B cell (primary cell): ENCODE measurements around the gene KIFBP. TPM values are rescaled to one million over a fixed set of nuclear protein-coding genes. Genes with fewer than 3 reads are reported as not detected.
A peak's percentile ranks its signal among the peaks of the same experiment; 100 is the strongest.

Experiments
- ATAC-seq: fragments of 200-7000 bp; cut with Tn5 transposase; one replicate; pipeline ENCODE4 v1.10.0; 2021; ENCODE audit warnings: low read depth, mild to moderate bottlenecking, moderate number of reproducible peaks, moderate library complexity
- CTCF ChIA-PET: fragments of 350-600 bp; sonication (Branson Sonifier 250); formaldehyde crosslinking; loops from one replicate; lab custom pipeline; 2021; ENCODE audit warnings: antibody characterized with exemption, inconsistent platforms; lab: Charles Lee
- POLR2A ChIA-PET: fragments of 350-600 bp; sonication (Branson Sonifier 250); formaldehyde crosslinking; loops from one replicate; lab custom pipeline; 2021; ENCODE audit warnings: antibody characterized with exemption; lab: Charles Lee
- DNase-seq: peaks from one replicate; pipeline ENCODE4 v3.0.0; 2013
- H2AFZ ChIP-seq: 2 replicates; pipeline ENCODE4 v1.6.1; 2012; ENCODE audit warnings: mild to moderate bottlenecking, low read depth, low read length; ENCODE audit not compliant: insufficient read depth, poor library complexity, severe bottlenecking
- H3K27ac ChIP-seq, 2 donors: 1 replicate in 1 of 2; 2 replicates in 1 of 2; pipeline ENCODE4 v1.5.1; 2012 to 2013; ENCODE audit warnings: low read length in 2 of 2, mild to moderate bottlenecking in 2 of 2, moderate library complexity in 1 of 2
- H3K27me3 ChIP-seq, 4 experiments: fragments of 200-600 bp in 1 of 4; sonication (generic) in 1 of 4; replicated peaks in 1 of 4; 1 replicate in 2 of 4; 2 replicates in 2 of 4; pipeline versions ENCODE4 v1.6.1 to v1.7.0; 2013 to 2016; ENCODE audit warnings: low read length in 3 of 4, mild to moderate bottlenecking in 2 of 4, mixed read lengths in 1 of 4, moderate library complexity in 1 of 4; ENCODE audit not compliant: insufficient read depth in 4 of 4, control insufficient read depth in 3 of 4; ENCODE audit errors: control extremely low read depth in 1 of 4
- H3K36me3 ChIP-seq, 2 experiments: replicated peaks in 1 of 2; 1 replicate in 1 of 2; 2 replicates in 1 of 2; pipeline versions ENCODE4 v1.6.1 to v1.7.1; 2013; ENCODE audit warnings: low read length in 1 of 2; ENCODE audit not compliant: insufficient read depth in 2 of 2, control insufficient read depth in 1 of 2; ENCODE audit errors: control extremely low read depth in 1 of 2, extremely low read depth in 1 of 2
- H3K4me1 ChIP-seq, 2 donors: fragments of 200-600 bp in 1 of 2; sonication (generic) in 1 of 2; 1 replicate in 1 of 2; 2 replicates in 1 of 2; pipeline versions ENCODE4 v1.5.1 to v1.6.1; 2013 to 2017; ENCODE audit warnings: low read length in 2 of 2; ENCODE audit not compliant: control insufficient read depth in 2 of 2, insufficient read depth in 2 of 2
- H3K4me2 ChIP-seq: replicated peaks from 2 replicates; pipeline ENCODE3; 2012; ENCODE audit warnings: mild to moderate bottlenecking, low read depth, low read length; ENCODE audit not compliant: poor library complexity, severe bottlenecking
- H3K4me3 ChIP-seq, 5 experiments: fragments of 200-600 bp in 1 of 5; sonication (generic) in 1 of 5; 1 replicate in 3 of 5; 2 replicates in 2 of 5; pipeline versions ENCODE4 v1.5.1 to v1.7.0; 2011 to 2016; ENCODE audit warnings: low read length in 4 of 5, mild to moderate bottlenecking in 4 of 5, low read depth in 2 of 5, control low read depth in 1 of 5, moderate library complexity in 1 of 5; ENCODE audit not compliant: insufficient read depth in 1 of 5; ENCODE audit errors: control extremely low read depth in 1 of 5, extremely low read depth in 1 of 5
- H3K79me2 ChIP-seq: fragments of 200-600 bp; sonication (generic); one replicate; pipeline ENCODE4 v1.6.0; 2016; ENCODE audit warnings: low read length; ENCODE audit not compliant: control insufficient read depth, insufficient read depth
- H3K9ac ChIP-seq: fragments of 200-600 bp; sonication (generic); 2 replicates; pipeline ENCODE4 v1.6.1; 2017; ENCODE audit warnings: mild to moderate bottlenecking, low read length, moderate library complexity
- H3K9me3 ChIP-seq, 3 donors: one replicate each; pipeline versions ENCODE4 v1.6.1 to v1.7.1; 2013; ENCODE audit warnings: low read length in 2 of 3; ENCODE audit not compliant: control insufficient read depth in 2 of 3, insufficient read depth in 1 of 3; ENCODE audit errors: control extremely low read depth in 1 of 3
- H4K20me1 ChIP-seq: 2 replicates; pipeline ENCODE4 v1.6.0; 2012; ENCODE audit warnings: mild to moderate bottlenecking, low read length; ENCODE audit not compliant: insufficient read depth, control insufficient read depth, poor library complexity, severe bottlenecking
- H3K27ac Mint-ChIP-seq: one replicate; pipeline ENCODE4 v1.8.0; 2021; ENCODE audit warnings: mixed read lengths
- H3K27me3 Mint-ChIP-seq: one replicate; pipeline ENCODE4 v1.8.0; 2021; ENCODE audit warnings: mixed read lengths
- H3K4me1 Mint-ChIP-seq: one replicate; pipeline ENCODE4 v1.8.0; 2021; ENCODE audit warnings: mixed read lengths
- H3K4me3 Mint-ChIP-seq: one replicate; pipeline ENCODE4 v1.8.0; 2021; ENCODE audit warnings: mixed read lengths
- H3K9me3 Mint-ChIP-seq: one replicate; pipeline ENCODE4 v1.8.0; 2022; ENCODE audit warnings: mixed read lengths; ENCODE audit not compliant: insufficient read depth
- CTCF ChIP-seq: fragments of 200-600 bp; IDR thresholded peaks from one replicate; pipeline ENCODE4 v1.8.0; 2022; ENCODE audit warnings: antibody characterized with exemption, mild to moderate bottlenecking
- EZH2 ChIP-seq: IDR thresholded peaks from 2 replicates; pipeline ENCODE4 v1.6.1; 2012; ENCODE audit warnings: borderline replicate concordance, low read depth, mild to moderate bottlenecking, moderate library complexity, low read length; ENCODE audit not compliant: insufficient read depth, poor library complexity, severe bottlenecking
- WGBS: methylation state at CpG from one replicate; pipeline ENCODE4 v1.1.5; 2013; ENCODE audit warnings: missing lambda C conversion rate; ENCODE audit not compliant: insufficient coverage; 5-methylcytosine and 5-hydroxymethylcytosine counted together
- intact Hi-C: fragments of 100-400 bp; cut with micrococcal nuclease; formaldehyde crosslinking; loops from one replicate; pipeline ENCODE4 v1.10.0; 2022
- polyA plus RNA-seq: library from polyadenylated mRNA; depleted of rRNA; stranded (reverse); fragments of >200 nt; gene quantifications from 2 replicates; pipeline ENCODE4 v1.2.3, GENCODE V29; 2012
- total RNA-seq, 2 donors: library from RNA; stranded (reverse); fragments of 120-200 nt in 1 of 2; gene quantifications; 1 replicate in 1 of 2; 2 replicates in 1 of 2; pipeline versions ENCODE4 v1.2.3 to v1.2.4, GENCODE V29; 2013 to 2022

The KIFBP gene
- total and polyA plus RNA-seq, 2 donors (not counting 1 experiment from before 2014, with no cell fraction given): 5.2 to 13.5 TPM

- intact Hi-C loops: loop anchor here (1.0 to 5.0 kb wide), 3 partner anchors 88 to 387 kb away; no protein-coding TSS in a partner anchor
- no peak for ATAC-seq
- Mint-ChIP-seq H3K27ac (no peak overlapping the region), H3K4me3 (no peak overlapping the region), H3K27me3 (no peaks in the 10 kb centered on the region), H3K4me1 (no peaks in the 10 kb centered on the region), H3K9me3 (no peaks in the 10 kb centered on the region)
- Histone ChIP-seq H2AFZ (no peak overlapping the region), H3K27ac (no peak overlapping the region), H3K4me2 (no peak overlapping the region), H3K9me3 (no peaks in the 10 kb centered on the region), H3K4me1 (no peaks in the 10 kb centered on the region), H3K27me3 (no peaks in the 10 kb centered on the region), H4K20me1 (no peaks in the 10 kb centered on the region), H3K4me3 (no peak overlapping the region), H3K79me2 (no peaks in the 10 kb centered on the region), H3K36me3 (peaks cover 1 to 28% of the 10 kb centered on the region in 2 experiments), H3K9ac (no peak overlapping the region)
- no peak for TF ChIP-seq EZH2
- TF ChIP-seq CTCF: peak; percentile 72
- peak; percentile 52 for DNase-seq
- WGBS: no CpG with 5 or more reads among the region's 1 CpG
- POLR2A ChIA-PET: interaction anchor here (0.7 kb wide), 1 partner anchor 88 kb away, joined by 4 read pairs; no protein-coding TSS in a partner anchor
- CTCF ChIA-PET: interaction anchor here (0.9 to 4.6 kb wide), 13 partner anchors 10 to 388 kb away, joined by 3 to 197 read pairs (median 3); partner anchors contain the start of genes DDX21, KIFBP, SRGN and VPS26A
Measured at GRCh38 chr10:69004821-69005220, 16.2 kb downstream of the KIFBP start.

GRCh38 chr10:69005704-69006485, 17.3 kb downstream of the KIFBP start:
- intact Hi-C loops: loop anchor here (1.0 to 5.0 kb wide), 3 partner anchors 87 to 386 kb away; no protein-coding TSS in a partner anchor
- Histone ChIP-seq H3K36me3 (peaks cover 1 to 27% of the 10 kb centered on the region in 2 experiments), H3K4me3 (no peak overlapping the region), H3K9me3 (no peaks in the 10 kb centered on the region), H3K79me2 (no peaks in the 10 kb centered on the region), H3K4me1 (no peaks in the 10 kb centered on the region), H3K27ac (no peak overlapping the region), H3K9ac (no peak overlapping the region), H3K4me2 (no peak overlapping the region), H4K20me1 (no peaks in the 10 kb centered on the region), H2AFZ (no peak overlapping the region), H3K27me3 (no peaks in the 10 kb centered on the region)
- no peak overlapping the region for H3K27ac Mint-ChIP-seq
- ATAC-seq (no peak), DNase-seq (no peak)
- no CpG with 5 or more reads among the region's 6 CpGs for WGBS
- POLR2A ChIA-PET: no interaction called here
- H3K4me1 Mint-ChIP-seq: no peaks in the 10 kb centered on the region
- CTCF ChIA-PET: interaction anchor here (0.6 to 4.6 kb wide), 11 partner anchors 9 to 184 kb away, joined by 3 to 197 read pairs (median 6); partner anchors contain the start of genes DDX21, KIFBP, SRGN and VPS26A
- H3K27me3 Mint-ChIP-seq: no peaks in the 10 kb centered on the region
- no peak overlapping the region for H3K4me3 Mint-ChIP-seq
- TF ChIP-seq CTCF: no peak
- TF ChIP-seq EZH2: no peak
- H3K9me3 Mint-ChIP-seq: no peaks in the 10 kb centered on the region
